Activated CD8-positive, alpha-beta memory T cell treated with anti-CD3 and anti-CD28 coated beads, Interleukin-2, amount 50 U/mL, for 24 hours (primary cell): ENCODE data around the gene PEDS1.
A peak's percentile ranks its signal among the peaks of the same experiment; 100 is the strongest.
"Not testable (repeated sequence)": the region's sequence is repeated elsewhere in the genome, so short reads cannot be mapped to it uniquely, and the experiment has no call there.

Source experiments
- DNase-seq: peaks from one replicate; pipeline ENCODE4 v3.0.0-alpha.2; 2020; ENCODE audit errors: extremely low read depth

PEDS1 gene

GRCh38 chr20:50190251-50191064 is 36.9 kb upstream of the PEDS1 start, which contains the start of gene CEBPB:
TSS of gene CEBPB (plus strand) at chr20:50190830. CDS start at chr20:50191034, 204 bp downstream.
- DNase-seq = peak; percentile 53

DNA sequence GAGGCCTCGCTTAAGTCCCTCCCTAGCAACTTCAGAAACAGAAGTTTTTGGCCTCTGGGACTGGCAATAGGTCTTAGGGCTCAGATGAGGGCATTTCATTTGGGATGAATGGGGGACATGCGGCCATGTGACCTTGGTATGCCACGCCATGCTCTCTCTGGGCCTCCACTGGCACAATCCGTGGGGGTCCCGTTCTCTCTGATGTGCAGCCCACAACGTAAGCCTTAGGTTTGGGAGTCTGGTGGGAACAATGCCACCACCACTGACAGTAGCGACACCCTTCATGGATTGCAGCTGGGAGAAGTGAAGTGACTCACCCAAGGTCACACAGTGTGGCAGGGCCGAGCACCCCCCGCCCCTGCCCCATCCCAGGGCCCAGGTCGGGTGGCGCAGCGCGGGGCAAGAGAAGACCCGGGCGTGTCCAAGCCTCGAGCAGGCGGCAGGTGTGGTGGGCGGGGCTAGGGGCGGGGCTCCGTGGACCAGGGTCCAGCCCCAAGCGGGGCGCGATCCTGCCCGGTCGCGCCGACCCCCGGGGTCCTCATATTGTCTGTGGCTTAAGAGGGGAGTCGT is 36.2 kb upstream of the PEDS1 start:
- DNase-seq = no peak

GRCh38 chr20:50188879-50189680 is 35.6 kb upstream of the PEDS1 start:
- DNase-seq = no peak

GRCh38 chr20:50188287-50188688 is 34.8 kb upstream of the PEDS1 start:
- DNase-seq = no peak

GRCh38 chr20:50187403-50188051 is 34.0 kb upstream of the PEDS1 start:
- no peak for DNase-seq

DNA sequence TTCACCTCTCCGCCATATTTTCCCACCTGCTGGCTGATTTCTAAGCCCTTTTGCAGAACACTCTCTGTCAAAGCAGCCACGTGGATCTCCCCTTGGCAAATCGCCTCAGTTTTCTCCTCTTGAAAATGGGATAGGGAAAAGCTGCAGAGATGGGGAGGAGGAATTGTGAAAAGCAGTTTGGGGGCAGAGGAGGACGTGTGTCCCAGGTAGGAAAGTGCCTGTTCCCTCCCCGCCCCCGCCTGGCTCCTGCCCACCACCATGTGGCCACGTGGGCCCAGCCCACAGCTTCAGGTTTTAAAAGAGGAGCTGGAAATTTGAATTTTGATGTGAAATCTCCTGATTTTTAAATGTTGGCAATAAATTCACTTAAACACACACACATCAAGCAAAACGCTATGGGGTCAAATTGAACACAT is 33.5 kb upstream of the PEDS1 start:
- DNase-seq = no peak

GRCh38 chr20:50186151-50186885 is 32.8 kb upstream of the PEDS1 start:
- peak; percentile 79 for DNase-seq

GRCh38 chr20:50185426-50185825 is 31.9 kb upstream of the PEDS1 start:
- DNase-seq = no peak

GRCh38 chr20:50182346-50182745 is 28.8 kb upstream of the PEDS1 start:
- no peak for DNase-seq

- no peak for DNase-seq
Observed at GRCh38 chr20:50181344-50181743, 27.8 kb upstream of the PEDS1 start.

- DNase-seq = not testable (repeated sequence)
Observed at GRCh38 chr20:50178672-50179071, 25.1 kb upstream of the PEDS1 start.

DNA sequence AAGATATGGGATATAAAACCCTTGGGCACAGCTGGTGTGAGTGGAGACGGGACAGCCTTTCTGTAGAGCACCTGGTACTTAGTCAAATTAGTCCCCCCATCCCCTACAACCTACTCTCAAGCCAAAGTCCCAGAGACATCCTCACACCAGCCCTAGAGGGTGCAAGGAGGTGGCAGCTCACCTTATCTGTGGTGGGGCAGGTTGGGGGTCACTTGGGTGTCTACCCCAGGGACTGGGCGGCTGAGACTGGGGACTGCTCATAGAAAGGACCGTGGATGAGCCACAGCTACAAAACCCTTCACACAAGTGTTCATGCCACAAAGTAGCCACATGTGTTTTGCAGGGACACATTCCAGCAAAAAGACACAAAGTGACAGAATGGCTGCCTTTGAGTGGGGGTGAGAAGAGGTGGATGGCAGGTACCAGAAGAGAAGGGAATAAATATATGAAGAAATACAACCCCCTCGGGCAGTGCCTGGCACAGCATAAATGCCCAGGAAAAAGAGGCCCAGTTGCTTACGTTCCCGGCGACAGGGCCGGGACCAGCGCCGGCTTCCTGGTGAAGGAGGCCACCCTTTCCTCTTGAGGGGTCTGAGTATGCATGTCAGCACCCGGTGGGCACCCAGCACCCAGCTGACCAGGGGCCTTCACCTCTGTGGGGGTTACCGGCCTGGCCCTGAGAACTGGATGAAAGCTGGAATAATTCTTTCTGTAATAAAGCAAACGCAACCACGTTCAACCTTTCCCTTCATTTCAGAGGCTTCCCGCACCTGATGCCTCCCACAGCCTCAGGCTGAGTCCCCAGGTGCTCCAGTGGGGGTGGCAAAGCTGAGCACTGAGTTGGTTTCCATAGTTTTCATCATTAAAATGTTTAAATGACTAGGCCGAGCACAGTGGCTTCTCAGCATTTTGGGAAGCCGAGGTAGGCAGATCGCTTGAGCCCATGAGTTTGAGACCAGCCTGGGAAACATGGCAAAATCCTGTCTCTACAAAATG is 22.7 kb upstream of the PEDS1 start:
- DNase-seq = no peak

- DNase-seq = no peak
Observed at GRCh38 chr20:50174456-50174855, 20.9 kb upstream of the PEDS1 start.

DNA sequence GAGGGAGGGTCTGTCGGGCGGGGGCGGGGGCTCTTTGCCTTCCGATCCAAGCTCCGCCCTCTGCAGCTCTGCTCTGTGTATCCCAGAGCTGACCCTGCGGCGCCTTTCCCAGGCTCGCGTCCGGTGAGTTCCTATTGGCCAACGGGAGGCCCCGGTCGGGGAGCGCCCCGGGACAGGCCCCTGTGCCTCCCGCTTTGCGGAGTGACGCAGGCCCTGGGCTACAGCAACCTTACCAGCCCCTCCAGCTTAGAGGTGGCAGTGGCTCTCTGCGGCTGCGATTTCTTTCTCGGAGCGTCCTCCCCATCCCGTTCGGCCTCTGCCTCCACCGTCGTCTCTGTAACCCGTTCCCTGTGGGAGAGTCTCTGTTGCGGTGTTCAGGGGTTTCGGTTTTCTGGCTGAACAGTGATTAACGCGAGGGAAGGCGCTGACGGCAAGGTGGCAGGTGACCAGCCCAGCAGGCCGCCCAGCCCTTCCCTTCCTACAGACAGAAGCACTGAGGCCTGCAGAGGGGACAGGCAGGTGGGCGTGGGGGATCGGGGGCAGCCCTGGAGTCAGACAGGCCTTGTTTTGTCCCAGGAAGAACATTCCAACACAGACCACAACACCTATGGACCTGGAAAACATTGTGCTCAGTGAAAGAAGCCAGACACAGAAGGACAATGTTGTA is 19.0 kb upstream of the PEDS1 start:
- DNase-seq = no peak

DNA sequence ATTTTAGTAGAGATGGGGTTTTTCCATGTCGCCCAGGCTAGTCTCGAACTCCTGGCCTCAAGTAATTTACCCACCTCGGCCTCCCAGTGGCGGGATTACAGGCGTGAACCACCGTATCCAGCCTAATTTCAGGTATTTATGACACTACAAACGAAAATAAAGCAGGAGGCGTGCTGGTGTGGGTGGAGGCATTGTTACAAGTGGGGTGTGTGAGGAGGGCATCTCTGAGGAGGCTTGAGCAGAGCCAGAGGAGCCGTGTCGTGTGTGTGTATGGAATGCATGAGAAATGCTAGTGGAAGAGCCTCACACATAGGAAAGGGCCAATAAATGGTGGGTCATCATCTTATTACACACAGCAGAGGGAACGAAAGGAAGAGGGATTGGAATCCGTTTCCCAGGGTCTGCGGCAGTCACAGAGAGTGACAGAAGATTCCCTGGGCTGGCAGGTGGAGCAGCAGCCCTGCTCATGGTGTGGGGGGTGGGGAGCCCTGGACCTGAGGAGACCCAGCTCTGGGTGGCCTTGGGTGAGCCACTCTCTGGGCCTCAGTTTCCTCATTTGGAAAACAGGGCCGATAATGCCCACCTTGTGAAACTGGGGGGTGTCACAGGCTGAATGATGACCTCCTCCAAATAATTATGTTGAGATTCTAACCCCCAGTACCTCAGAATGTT is 17.2 kb upstream of the PEDS1 start:
- no peak for DNase-seq

DNA sequence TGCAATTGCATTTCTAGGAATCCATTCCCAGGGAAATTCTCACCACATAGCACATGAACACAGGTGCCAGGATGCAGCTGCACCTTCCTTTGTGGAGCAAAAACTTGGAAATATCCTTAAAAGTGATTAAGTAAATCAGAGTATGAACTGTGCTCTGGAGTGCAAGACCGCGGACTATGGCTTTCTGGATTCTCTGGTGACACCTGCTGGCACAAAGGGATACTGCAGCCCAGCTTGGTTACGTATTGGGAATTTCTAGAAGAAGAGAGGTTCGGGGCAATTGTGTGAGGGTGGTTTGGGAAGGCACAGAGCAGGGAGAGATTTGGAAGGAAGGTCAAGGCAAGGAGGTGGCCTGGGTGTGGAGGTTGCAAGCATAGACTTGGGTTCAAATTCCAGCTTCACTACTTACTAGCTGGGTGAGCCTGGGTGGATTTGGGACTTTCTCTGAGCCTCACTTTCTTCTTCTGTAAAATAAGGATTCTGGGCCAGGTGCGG is 15.9 kb upstream of the PEDS1 start:
- DNase-seq = peak; percentile 56

DNA sequence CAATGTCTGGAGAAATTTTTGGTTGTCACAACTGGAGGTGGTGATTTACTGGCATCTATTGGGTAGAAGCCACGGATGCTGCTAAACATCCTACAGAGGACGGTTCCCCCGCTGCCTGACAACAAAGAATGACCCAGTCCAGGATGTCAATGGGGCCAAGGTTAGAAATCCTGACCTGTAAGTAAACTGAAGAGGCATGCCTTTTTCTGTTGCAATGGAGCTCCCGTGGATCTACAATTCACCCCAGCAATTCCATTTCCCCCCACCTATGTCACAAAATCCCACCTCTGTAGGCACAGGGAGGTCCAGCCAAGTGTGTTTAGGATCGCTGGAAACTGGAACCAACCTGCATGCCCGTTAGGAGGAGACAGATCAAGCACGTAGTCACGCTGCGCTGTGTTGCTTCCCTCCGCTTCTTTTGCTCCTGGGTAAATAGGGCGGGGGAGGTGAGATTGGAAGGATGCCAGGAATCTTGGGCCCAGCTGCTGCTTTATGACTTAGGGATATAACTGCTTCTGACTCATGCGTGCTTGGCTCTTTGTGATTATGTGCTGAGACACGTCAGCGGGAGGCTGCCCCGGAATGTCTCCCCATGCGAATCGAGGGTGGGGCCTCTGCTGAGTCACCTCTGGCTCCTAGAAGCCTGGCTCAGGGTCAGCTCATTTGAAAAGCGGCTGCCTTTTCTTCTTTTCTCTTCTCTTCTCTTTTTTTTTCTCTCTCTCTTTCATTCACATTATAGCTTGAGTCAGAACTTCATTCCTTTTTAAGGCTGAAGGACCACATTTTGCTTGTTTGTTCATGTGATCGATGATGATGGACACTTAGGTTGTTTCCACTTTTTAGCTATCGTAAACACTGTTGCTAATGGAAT is 12.4 kb upstream of the PEDS1 start:
- DNase-seq = peak; percentile 71
